Heart left ventricle (tissue), 16 donors: ENCODE data around the gene ZKSCAN5. TPM values are rescaled to one million over a fixed set of nuclear protein-coding genes. Genes with fewer than 3 reads are reported as not detected.
A peak's percentile ranks its signal among the peaks of the same experiment; 100 is the strongest.
"Not testable (repeated sequence)": the region's sequence is repeated elsewhere in the genome, so short reads cannot be mapped to it uniquely, and the experiment has no call there.

Source experiments
- ATAC-seq, 4 donors: fragments of 200-7000 bp; cut with Tn5 transposase; one replicate each; pipeline ENCODE4 v1.9.1; 2020 to 2022; ENCODE audit warnings: moderate library complexity in 4 of 4, mild to moderate bottlenecking in 3 of 4, moderate number of reproducible peaks in 1 of 4
- DNase-seq, 5 donors: peaks; one replicate each; pipeline ENCODE4 v3.0.0-alpha.2; 2020
- H3K27ac ChIP-seq, 12 donors: fragments of 200-600 bp; sonication (generic) in 4 of 12; one replicate each; pipeline versions ENCODE4 v1.5.0 to v1.8.0; 2016 to 2022; ENCODE audit warnings: mild to moderate bottlenecking in 2 of 12
- H3K27me3 ChIP-seq, 9 donors: fragments of 200-600 bp; sonication (generic) in 2 of 9; one replicate each; pipeline versions ENCODE4 v1.5.1 to v1.8.0; 2016 to 2022; ENCODE audit warnings: mild to moderate bottlenecking in 3 of 9
- H3K36me3 ChIP-seq, 9 donors: fragments of 200-600 bp; sonication (generic) in 2 of 9; one replicate each; pipeline versions ENCODE4 v1.5.0 to v1.8.0; 2018 to 2022; ENCODE audit warnings: mild to moderate bottlenecking in 2 of 9
- H3K4me1 ChIP-seq, 12 donors: fragments of 200-600 bp; sonication (generic) in 4 of 12; one replicate each; pipeline versions ENCODE4 v1.5.0 to v1.8.0; 2016 to 2022; ENCODE audit warnings: mild to moderate bottlenecking in 3 of 12
- H3K4me3 ChIP-seq, 12 donors: fragments of 200-600 bp; sonication (generic) in 4 of 12; one replicate each; pipeline versions ENCODE4 v1.5.0 to v1.8.0; 2017 to 2022; ENCODE audit warnings: mild to moderate bottlenecking in 9 of 12, moderate library complexity in 4 of 12
- H3K9me3 ChIP-seq, 12 donors: fragments of 200-600 bp; sonication (generic) in 4 of 12; one replicate each; pipeline versions ENCODE4 v1.5.0 to v1.8.0; 2016 to 2022; ENCODE audit warnings: mild to moderate bottlenecking in 1 of 12
- POLR2A ChIP-seq, 2 donors: fragments of 450-650 bp; IDR thresholded peaks; one replicate each; pipeline ENCODE4 v1.6.1; 2017; ENCODE audit warnings: antibody characterized with exemption in 2 of 2, mild to moderate bottlenecking in 2 of 2, moderate library complexity in 2 of 2
- WGBS, 4 donors: extraction: QIAGEN DNeasy Blood & Tissue Kit in 2 of 4; methylation state at CpG; one replicate each; pipeline versions ENCODE4 v1.1.5 to v1.1.7; 2013 to 2018; 5-methylcytosine and 5-hydroxymethylcytosine counted together
- intact Hi-C, 10 donors: fragments of 100-400 bp; cut with DNase I; formaldehyde crosslinking; loops; one replicate each; pipeline versions ENCODE4 v1.11.1 to v1.14.2; 2022
- polyA plus RNA-seq, 2 donors: library from polyadenylated mRNA; stranded (reverse); fragments of 200-250 nt; gene quantifications; one replicate each; pipeline ENCODE4 v1.2.3, GENCODE V29; 2013
- total RNA-seq, 9 donors: library from RNA; depleted of rRNA in 2 of 9; stranded (reverse); fragments of >200 nt in 2 of 9; fragmentation: NEBNext Ultra II Directional in 3 of 9; extraction: Animal tissue kit (Norgen Biotek cat#: 25700) in 3 of 9; gene quantifications; one replicate each; pipeline versions ENCODE4 v1.1.0 to v1.2.4, GENCODE V29; 2016 to 2023
- TF ChIP-seq, protein P1 (sequence below), 12 donors: fragments of 200-600 bp; sonication (generic) in 4 of 12; IDR thresholded peaks; one replicate each; pipeline versions ENCODE4 v1.5.0 to v1.8.0; 2018 to 2022; ENCODE audit warnings: antibody characterized with exemption in 12 of 12, mild to moderate bottlenecking in 5 of 12
- donor health status: ischemic (EF 13 %, LVEDD 7.1; RV severe dilation, severe dysfunction).
- donor health status: healthy with polysubstance abuse.
- donor health status: DM: no; HTN: yes; CAD: no.
- donor health status: DM: no; HTN: no; CAD: no.
- donor health status: ischemic (EF 25% LVEDD 6.9; RV normal size, moderate dysfunction).
- donor health status: ischemic (EF 25% LVEDD 5.7; RV mildly dilated, moderate dysfunction).
- donor health status: healthy.
- donor health status: DM: yes; HTN: yes; CAD: no.
- donor health status: ischemic (EF 35%, LVEDD 5.7; RV mildly dilated, moderate dysfunction).
- donor health status: nonischemic (EF 11% LVEDD 7.7; RV severe dilation, severe dysfunction).
- donor health status: DM: yes; HTN: yes; CAD: no.
- donor health status: PGD.
- donor health status: ischemic (EF 29% LVEDD 5.4; RV normal size, mild dysfunction).
- donor health status: nonischemic (EF 23%, LVEDD 6.1; RV moderate dilation, normal function).

Gene ZKSCAN5
- total and polyA plus RNA-seq, 11 donors: 2.1 to 9.6 (median 6.2) TPM

DNA sequence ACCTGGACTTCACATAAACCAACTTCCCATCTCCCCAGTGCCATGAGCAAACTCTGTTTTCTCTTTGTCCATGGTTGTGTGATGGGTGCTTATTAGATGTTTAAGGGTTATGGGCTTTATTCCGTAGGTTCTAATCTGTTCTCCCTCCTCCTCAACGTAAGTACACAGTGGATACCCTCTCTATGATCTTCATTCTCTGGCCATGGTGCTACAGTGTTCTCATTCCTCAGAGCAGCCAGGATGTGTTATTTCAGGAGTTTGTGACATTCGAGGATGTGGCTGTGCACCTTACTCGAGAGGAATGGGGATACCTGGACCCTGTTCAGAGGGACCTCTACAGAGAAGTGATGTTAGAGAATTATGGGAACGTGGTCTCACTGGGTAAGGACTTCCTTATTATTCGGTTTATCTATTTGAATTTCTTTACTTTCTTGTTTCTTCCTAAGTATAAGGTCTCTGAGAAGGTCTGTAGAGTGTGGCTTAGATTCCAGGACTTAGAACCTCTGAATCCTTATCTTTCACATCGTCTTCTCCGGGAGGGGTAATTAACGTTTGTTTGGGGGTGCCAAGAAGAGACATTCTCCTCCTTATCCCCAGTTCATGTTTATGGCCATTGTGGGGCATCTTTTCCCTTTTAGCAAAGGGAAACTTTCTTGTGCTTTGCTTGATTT is 57.8 kb downstream of the ZKSCAN5 start:
- Histone ChIP-seq H3K27ac (peak overlapping the region in 1 of 12 donors; percentile 45), H3K9me3 (no peaks in the 10 kb centered on the region), H3K4me3 (no peak overlapping the region), H3K36me3 (peaks cover 0 to 73% (median 69%) of the 10 kb centered on the region in 9 donors), H3K27me3 (no peaks in the 10 kb centered on the region), H3K4me1 (peaks cover 0 to 42% (median 19%) of the 10 kb centered on the region in 12 donors)
- 75 to 83% (median 82%) methylated on average over 9 of the region's 9 CpGs for WGBS, 4 donors
- no peak for DNase-seq
- intact Hi-C loops: no loop called here
- no peak for ATAC-seq
- TF ChIP-seq, protein P1, sequence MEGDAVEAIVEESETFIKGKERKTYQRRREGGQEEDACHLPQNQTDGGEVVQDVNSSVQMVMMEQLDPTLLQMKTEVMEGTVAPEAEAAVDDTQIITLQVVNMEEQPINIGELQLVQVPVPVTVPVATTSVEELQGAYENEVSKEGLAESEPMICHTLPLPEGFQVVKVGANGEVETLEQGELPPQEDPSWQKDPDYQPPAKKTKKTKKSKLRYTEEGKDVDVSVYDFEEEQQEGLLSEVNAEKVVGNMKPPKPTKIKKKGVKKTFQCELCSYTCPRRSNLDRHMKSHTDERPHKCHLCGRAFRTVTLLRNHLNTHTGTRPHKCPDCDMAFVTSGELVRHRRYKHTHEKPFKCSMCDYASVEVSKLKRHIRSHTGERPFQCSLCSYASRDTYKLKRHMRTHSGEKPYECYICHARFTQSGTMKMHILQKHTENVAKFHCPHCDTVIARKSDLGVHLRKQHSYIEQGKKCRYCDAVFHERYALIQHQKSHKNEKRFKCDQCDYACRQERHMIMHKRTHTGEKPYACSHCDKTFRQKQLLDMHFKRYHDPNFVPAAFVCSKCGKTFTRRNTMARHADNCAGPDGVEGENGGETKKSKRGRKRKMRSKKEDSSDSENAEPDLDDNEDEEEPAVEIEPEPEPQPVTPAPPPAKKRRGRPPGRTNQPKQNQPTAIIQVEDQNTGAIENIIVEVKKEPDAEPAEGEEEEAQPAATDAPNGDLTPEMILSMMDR (IDR thresholded peaks at IDR 0.05): no peak
- TF ChIP-seq POLR2A (IDR thresholded peaks at IDR 0.05): no peak

DNA sequence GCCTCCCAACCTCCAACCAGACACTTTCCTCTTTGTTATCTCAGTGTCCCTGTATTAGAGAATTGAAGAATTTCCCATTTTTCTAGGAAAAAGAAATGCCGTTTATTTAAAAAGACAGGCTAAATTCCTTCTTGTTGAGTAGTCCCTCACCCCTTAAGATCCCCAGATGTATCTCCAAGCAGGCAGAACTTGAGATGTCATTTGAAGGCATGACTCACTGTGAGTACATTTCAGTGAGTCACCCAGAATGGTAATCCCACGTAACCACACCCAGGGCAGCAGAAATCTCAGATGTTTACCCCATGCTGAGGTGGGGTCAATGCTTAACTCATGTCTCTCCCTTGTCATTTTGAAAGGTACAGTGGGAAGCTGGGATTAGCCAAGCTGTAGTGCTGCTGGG is 58.4 kb downstream of the ZKSCAN5 start:
- intact Hi-C loops: no loop called here
- H3K4me3 ChIP-seq: no peak overlapping the region
- WGBS, 4 donors: 51 to 61% (median 55%) methylated on average over 2 of the region's 2 CpGs
- H3K27ac ChIP-seq: peak overlapping the region in 1 of 12 donors; percentile 45
- ATAC-seq (no peak), DNase-seq (no peak)
- H3K27me3 ChIP-seq: no peaks in the 10 kb centered on the region
- H3K36me3 ChIP-seq: peaks cover 0 to 78% (median 70%) of the 10 kb centered on the region in 9 donors
- TF ChIP-seq, protein P1 (IDR thresholded peaks at IDR 0.05): no peak
- TF ChIP-seq POLR2A (IDR thresholded peaks at IDR 0.05): no peak
- no peaks in the 10 kb centered on the region for H3K9me3 ChIP-seq
- peaks cover 0 to 37% (median 17%) of the 10 kb centered on the region in 12 donors for H3K4me1 ChIP-seq

DNA sequence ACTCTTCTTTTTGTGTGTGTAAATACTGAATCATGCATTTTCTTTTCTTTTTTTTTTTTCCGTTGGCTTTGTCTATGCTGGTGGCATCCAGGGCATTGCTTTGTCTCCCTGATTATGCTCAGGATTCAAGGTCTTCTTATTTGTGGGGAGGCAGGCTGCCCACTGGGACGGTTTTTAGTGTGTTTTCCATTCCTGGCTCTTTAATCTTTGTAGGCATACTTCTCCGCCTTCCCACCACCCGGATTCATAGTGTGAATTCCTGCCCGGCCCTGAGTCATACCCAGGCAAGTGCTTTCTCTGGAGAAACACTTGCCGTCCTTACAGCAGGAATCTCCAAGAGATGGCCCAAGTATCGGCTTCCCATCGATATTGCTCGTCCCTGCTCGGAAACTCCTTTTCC is 59.2 kb downstream of the ZKSCAN5 start:
- H3K4me1 ChIP-seq: peaks cover 0 to 37% (median 17%) of the 10 kb centered on the region in 12 donors
- H3K4me3 ChIP-seq: no peak overlapping the region
- H3K27me3 ChIP-seq: no peaks in the 10 kb centered on the region
- H3K27ac ChIP-seq: no peak overlapping the region
- H3K36me3 ChIP-seq: peaks cover 0 to 82% (median 72%) of the 10 kb centered on the region in 9 donors
- H3K9me3 ChIP-seq: no peaks in the 10 kb centered on the region
- ATAC-seq (no peak), DNase-seq (no peak)
- 88 to 90% (median 89%) methylated on average over 10 of the region's 10 CpGs for WGBS, 4 donors
- intact Hi-C loops: no loop called here
- TF ChIP-seq POLR2A (IDR thresholded peaks at IDR 0.05): no peak
- TF ChIP-seq, protein P1 (IDR thresholded peaks at IDR 0.05): no peak

DNA sequence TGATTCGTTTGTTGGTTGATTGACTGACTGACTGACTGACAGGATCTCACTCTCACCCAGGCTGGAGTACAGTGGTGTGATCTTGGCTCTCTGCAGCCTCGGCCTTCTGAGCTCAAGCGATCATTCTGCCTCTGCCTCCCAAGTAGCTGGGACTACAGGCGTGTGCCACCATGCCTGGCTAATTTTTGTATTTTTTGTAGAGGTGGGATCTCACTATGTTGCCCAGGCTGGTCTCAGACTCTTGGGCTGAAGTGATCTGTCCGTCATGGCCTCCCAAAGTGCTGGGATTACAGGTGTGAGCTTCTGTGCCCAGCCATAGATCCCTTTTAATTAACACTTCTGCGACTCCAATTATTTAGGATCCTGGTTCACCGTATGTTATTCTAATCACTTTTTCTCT is 64.3 kb downstream of the ZKSCAN5 start:
- H3K9me3 ChIP-seq, intact Hi-C loops, DNase-seq, H3K4me3 ChIP-seq, ATAC-seq, H3K4me1 ChIP-seq, H3K27me3 ChIP-seq, H3K27ac ChIP-seq: not testable (repeated sequence)
- peaks cover 0 to 96% (median 86%) of the 10 kb centered on the region in 9 donors for H3K36me3 ChIP-seq
- WGBS, 4 donors: 97% methylated on average over 7 of the region's 7 CpGs

DNA sequence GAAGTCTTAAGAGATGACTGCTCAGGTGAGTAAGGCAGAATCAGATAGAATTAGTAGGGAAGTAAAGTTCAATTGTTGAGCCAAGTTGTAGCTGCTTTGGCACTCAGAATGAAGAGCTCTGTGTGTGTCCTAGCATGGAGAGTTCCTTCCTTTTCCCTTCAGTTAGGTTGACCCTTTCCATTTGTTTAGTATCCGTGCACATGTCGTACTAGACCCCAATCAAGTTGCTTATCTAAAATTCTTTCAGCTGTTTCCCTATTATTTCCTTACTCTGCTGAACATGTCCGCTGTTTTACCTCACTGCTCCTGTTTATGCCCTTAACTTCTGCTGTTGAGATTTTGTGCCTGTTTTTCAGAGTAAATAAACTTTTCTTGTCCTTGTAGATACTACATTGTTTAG is 67.3 kb downstream of the ZKSCAN5 start:
- TF ChIP-seq, protein P1 (IDR thresholded peaks at IDR 0.05): no peak
- no peak for TF ChIP-seq POLR2A (IDR thresholded peaks at IDR 0.05)
- peaks cover 0 to under 1% (median 0%) of the 10 kb centered on the region in 12 donors for H3K4me1 ChIP-seq
- no peaks in the 10 kb centered on the region for H3K27me3 ChIP-seq
- peaks cover 0 to 76% (median 62%) of the 10 kb centered on the region in 9 donors for H3K36me3 ChIP-seq
- no peak overlapping the region for H3K27ac ChIP-seq
- WGBS, 4 donors: 85 to 97% (median 94%) methylated on average over 3 of the region's 3 CpGs
- intact Hi-C loops: no loop called here
- ATAC-seq: no peak
- no peak overlapping the region for H3K4me3 ChIP-seq
- no peak for DNase-seq
- no peaks in the 10 kb centered on the region for H3K9me3 ChIP-seq
